NCI-H345 (cell line): ENCODE data around the gene CYP19A1.
"Not testable (repeated sequence)": the region's sequence is repeated elsewhere in the genome, so short reads cannot be mapped to it uniquely, and the experiment has no call there.

Source experiments
- DNase-seq: peaks from one replicate; lab custom pipeline; 2025; lab: John Stamatoyannopoulos, UW

CYP19A1 gene

GRCh38 chr15:51290720-51291119, 47.7 kb downstream of the CYP19A1 start:
- DNase-seq = no peak

- DNase-seq = no peak
Observed at GRCh38 chr15:51289290-51289689, 49.1 kb downstream of the CYP19A1 start.

GRCh38 chr15:51288143-51289065, 50.0 kb downstream of the CYP19A1 start:
- DNase-seq = no peak

GRCh38 chr15:51286816-51287215, 51.6 kb downstream of the CYP19A1 start:
- DNase-seq = no peak

- DNase-seq = no peak
Observed at GRCh38 chr15:51285399-51285798, 53.0 kb downstream of the CYP19A1 start.

- no peak for DNase-seq
Observed at GRCh38 chr15:51284871-51285270, 53.5 kb downstream of the CYP19A1 start.

- no peak for DNase-seq
Observed at GRCh38 chr15:51283026-51283425, 55.4 kb downstream of the CYP19A1 start.

- not testable (repeated sequence) for DNase-seq
Observed at GRCh38 chr15:51282241-51282640, 56.2 kb downstream of the CYP19A1 start.

GRCh38 chr15:51281368-51281967, 56.9 kb downstream of the CYP19A1 start:
- no peak for DNase-seq

GRCh38 chr15:51280838-51281237, 57.6 kb downstream of the CYP19A1 start:
- no peak for DNase-seq

- no peak for DNase-seq
Observed at GRCh38 chr15:51279391-51279790, 59.0 kb downstream of the CYP19A1 start.

- DNase-seq = no peak
Observed at GRCh38 chr15:51277101-51277500, 61.3 kb downstream of the CYP19A1 start.

GRCh38 chr15:51274956-51275355, 63.4 kb downstream of the CYP19A1 start:
- DNase-seq = no peak

- DNase-seq = no peak
Observed at GRCh38 chr15:51270706-51271105, 67.7 kb downstream of the CYP19A1 start.

GRCh38 chr15:51269496-51269895, 68.9 kb downstream of the CYP19A1 start:
- no peak for DNase-seq

GRCh38 chr15:51267703-51268083, 70.7 kb downstream of the CYP19A1 start:
- DNase-seq = no peak

- no peak for DNase-seq
Observed at GRCh38 chr15:51267051-51267702, 71.2 kb downstream of the CYP19A1 start.

GRCh38 chr15:51266656-51267050, 71.7 kb downstream of the CYP19A1 start:
- no peak for DNase-seq

GRCh38 chr15:51265037-51265555, 73.3 kb downstream of the CYP19A1 start:
- no peak for DNase-seq

- DNase-seq = no peak
Observed at GRCh38 chr15:51263726-51264125, 74.7 kb downstream of the CYP19A1 start.

GRCh38 chr15:51263116-51263515, 75.3 kb downstream of the CYP19A1 start:
- DNase-seq = no peak

- no peak for DNase-seq
Observed at GRCh38 chr15:51262463-51262862, 75.9 kb downstream of the CYP19A1 start.

- DNase-seq = not testable (repeated sequence)
Observed at GRCh38 chr15:51261113-51261512, 77.3 kb downstream of the CYP19A1 start.
